Activated T-helper 2 cell treated with anti-CD3 and anti-CD28 coated beads, Interferon-gamma antibody, Interleukin-2, Interleukin-4, amounts not matched to agents 10 μg/mL and 5 μg/mL and 100 μg/mL, durations not matched to agents 14 hours and 24 hours and 36 hours (primary cell): Measurements from ENCODE around the gene NNMT. TPM values are rescaled to one million over a fixed set of nuclear protein-coding genes. Genes with fewer than 3 reads are reported as not detected.

ENCODE experiments used
- DNase-seq: peaks from one replicate; pipeline ENCODE4 v3.0.0; 2021; ENCODE audit warnings: low spot score
- H3K27ac Mint-ChIP-seq: one replicate; pipeline ENCODE4 v1.8.0; 2021; ENCODE audit warnings: mixed read lengths
- H3K27me3 Mint-ChIP-seq: one replicate; pipeline ENCODE4 v1.8.0; 2021; ENCODE audit warnings: low read depth, mixed read lengths
- H3K36me3 Mint-ChIP-seq: one replicate; pipeline ENCODE4 v1.8.0; 2021; ENCODE audit warnings: low read depth, mixed read lengths
- H3K4me1 Mint-ChIP-seq: one replicate; pipeline ENCODE4 v1.8.0; 2021; ENCODE audit warnings: low read depth, mixed read lengths
- H3K4me3 Mint-ChIP-seq: one replicate; pipeline ENCODE4 v1.8.0; 2021; ENCODE audit warnings: low read depth, mild to moderate bottlenecking, moderate library complexity, mixed read lengths
- H3K9me3 Mint-ChIP-seq: one replicate; pipeline ENCODE4 v1.8.0; 2021; ENCODE audit warnings: mixed read lengths
- intact Hi-C: fragments of 100-400 bp; cut with micrococcal nuclease; formaldehyde crosslinking; loops from one replicate; pipeline ENCODE4 v1.15.1; 2023
- total RNA-seq: library from RNA; stranded (reverse); gene quantifications from 2 replicates; pipeline ENCODE4 v1.2.3, GENCODE V29; 2022

NNMT gene
- total RNA-seq, 1 donor from 2014 or later = not detected

- Mint-ChIP-seq H3K27ac (no peak overlapping the region), H3K36me3 (no peaks in the 10 kb centered on the region)
Observed at GRCh38 chr11:114281388-114281956, 14.7 kb upstream of the NNMT start.

GRCh38 chr11:114282488-114282887 is 13.7 kb upstream of the NNMT start:
- Mint-ChIP-seq H3K27me3 (peaks cover 24% of the 10 kb centered on the region), H3K27ac (no peak overlapping the region), H3K9me3 (no peaks in the 10 kb centered on the region), H3K4me3 (no peak overlapping the region), H3K36me3 (no peaks in the 10 kb centered on the region), H3K4me1 (no peaks in the 10 kb centered on the region)
- DNase-seq = no peak
- intact Hi-C loops = no loop called here

More at GRCh38 chr11:114281388-114281956, 14.7 kb upstream of the NNMT start:
- no peaks in the 10 kb centered on the region for H3K4me1 Mint-ChIP-seq
- no peak overlapping the region for H3K4me3 Mint-ChIP-seq
- intact Hi-C loops = no loop called here
- H3K27me3 Mint-ChIP-seq = peaks cover 20% of the 10 kb centered on the region
- DNase-seq = no peak
- H3K9me3 Mint-ChIP-seq = no peaks in the 10 kb centered on the region

- Mint-ChIP-seq H3K4me3 (no peak overlapping the region), H3K36me3 (no peaks in the 10 kb centered on the region), H3K9me3 (no peaks in the 10 kb centered on the region), H3K27me3 (peaks cover 29% of the 10 kb centered on the region), H3K27ac (no peak overlapping the region), H3K4me1 (no peaks in the 10 kb centered on the region)
- no peak for DNase-seq
- intact Hi-C loops = no loop called here
Observed at GRCh38 chr11:114283422-114283821, 12.8 kb upstream of the NNMT start.

GRCh38 chr11:114284021-114284420 is 12.2 kb upstream of the NNMT start:
- H3K27ac Mint-ChIP-seq = no peak overlapping the region
- H3K36me3 Mint-ChIP-seq = no peaks in the 10 kb centered on the region
- H3K27me3 Mint-ChIP-seq = peaks cover 31% of the 10 kb centered on the region
- H3K4me3 Mint-ChIP-seq = no peak overlapping the region
- DNase-seq = no peak
- H3K4me1 Mint-ChIP-seq = no peaks in the 10 kb centered on the region
- H3K9me3 Mint-ChIP-seq = no peaks in the 10 kb centered on the region
- intact Hi-C loops = no loop called here

GRCh38 chr11:114284914-114285313 is 11.3 kb upstream of the NNMT start:
- H3K4me1 Mint-ChIP-seq = no peaks in the 10 kb centered on the region
- H3K36me3 Mint-ChIP-seq = no peaks in the 10 kb centered on the region
- intact Hi-C loops = no loop called here
- no peak overlapping the region for H3K27ac Mint-ChIP-seq
- no peaks in the 10 kb centered on the region for H3K9me3 Mint-ChIP-seq
- peaks cover 25% of the 10 kb centered on the region for H3K27me3 Mint-ChIP-seq
- H3K4me3 Mint-ChIP-seq = no peak overlapping the region
- no peak for DNase-seq

- Mint-ChIP-seq H3K27ac (no peak overlapping the region), H3K36me3 (no peaks in the 10 kb centered on the region), H3K4me1 (no peaks in the 10 kb centered on the region), H3K4me3 (no peak overlapping the region), H3K9me3 (no peaks in the 10 kb centered on the region), H3K27me3 (peaks cover 29% of the 10 kb centered on the region)
- no peak for DNase-seq
- intact Hi-C loops = no loop called here
Observed at GRCh38 chr11:114285599-114285998, 10.6 kb upstream of the NNMT start.

GRCh38 chr11:114286229-114286628 is 10.0 kb upstream of the NNMT start:
- H3K27ac Mint-ChIP-seq = no peak overlapping the region
- DNase-seq = no peak
- H3K36me3 Mint-ChIP-seq = no peaks in the 10 kb centered on the region
- H3K4me1 Mint-ChIP-seq = no peaks in the 10 kb centered on the region
- intact Hi-C loops = no loop called here
- no peak overlapping the region for H3K4me3 Mint-ChIP-seq
- peaks cover 32% of the 10 kb centered on the region for H3K27me3 Mint-ChIP-seq
- H3K9me3 Mint-ChIP-seq = no peaks in the 10 kb centered on the region

- Mint-ChIP-seq H3K36me3 (no peaks in the 10 kb centered on the region), H3K27ac (no peak overlapping the region), H3K9me3 (no peaks in the 10 kb centered on the region), H3K27me3 (peaks cover 32% of the 10 kb centered on the region), H3K4me3 (no peak overlapping the region), H3K4me1 (no peaks in the 10 kb centered on the region)
- intact Hi-C loops = no loop called here
- DNase-seq = no peak
Observed at GRCh38 chr11:114287154-114287553, 9.0 kb upstream of the NNMT start.

GRCh38 chr11:114288136-114288535 is 8.1 kb upstream of the NNMT start:
- H3K4me3 Mint-ChIP-seq = no peak overlapping the region
- H3K27ac Mint-ChIP-seq = no peak overlapping the region
- H3K9me3 Mint-ChIP-seq = no peaks in the 10 kb centered on the region
- H3K36me3 Mint-ChIP-seq = no peaks in the 10 kb centered on the region
- H3K4me1 Mint-ChIP-seq = peaks cover 2% of the 10 kb centered on the region
- peaks cover 32% of the 10 kb centered on the region for H3K27me3 Mint-ChIP-seq
- no peak for DNase-seq
- intact Hi-C loops = no loop called here

- Mint-ChIP-seq H3K27ac (no peak overlapping the region), H3K36me3 (no peaks in the 10 kb centered on the region), H3K4me1 (peaks cover 2% of the 10 kb centered on the region), H3K27me3 (peaks cover 32% of the 10 kb centered on the region), H3K9me3 (no peaks in the 10 kb centered on the region), H3K4me3 (no peak overlapping the region)
- intact Hi-C loops = no loop called here
- DNase-seq = no peak
Observed at GRCh38 chr11:114289779-114290178, 6.4 kb upstream of the NNMT start.

GRCh38 chr11:114290503-114291235 is 5.5 kb upstream of the NNMT start:
- intact Hi-C loops = no loop called here
- no peak for DNase-seq
- no peak overlapping the region for H3K4me3 Mint-ChIP-seq
- peaks cover 2% of the 10 kb centered on the region for H3K4me1 Mint-ChIP-seq
- no peak overlapping the region for H3K27ac Mint-ChIP-seq
- no peaks in the 10 kb centered on the region for H3K9me3 Mint-ChIP-seq
- no peaks in the 10 kb centered on the region for H3K36me3 Mint-ChIP-seq
- peaks cover 32% of the 10 kb centered on the region for H3K27me3 Mint-ChIP-seq

- intact Hi-C loops = no loop called here
- Mint-ChIP-seq H3K27me3 (peaks cover 30% of the 10 kb centered on the region), H3K27ac (no peak overlapping the region), H3K9me3 (no peaks in the 10 kb centered on the region), H3K4me1 (peaks cover 2% of the 10 kb centered on the region), H3K4me3 (no peak overlapping the region), H3K36me3 (no peaks in the 10 kb centered on the region)
- DNase-seq = no peak
Observed at GRCh38 chr11:114291381-114291780, 4.8 kb upstream of the NNMT start.

- no peaks in the 10 kb centered on the region for H3K36me3 Mint-ChIP-seq
- peaks cover 2% of the 10 kb centered on the region for H3K4me1 Mint-ChIP-seq
- peaks cover 26% of the 10 kb centered on the region for H3K27me3 Mint-ChIP-seq
- DNase-seq = no peak
- no peak overlapping the region for H3K4me3 Mint-ChIP-seq
- intact Hi-C loops = no loop called here
- no peak overlapping the region for H3K27ac Mint-ChIP-seq
- H3K9me3 Mint-ChIP-seq = no peaks in the 10 kb centered on the region
Observed at GRCh38 chr11:114291842-114292680, 4.1 kb upstream of the NNMT start.
